Stimulated activated CD8-positive, alpha-beta memory T cell treated with anti-CD3 and anti-CD28 coated beads, Interleukin-12 subunit alpha, Interleukin-12 subunit beta, amount 100 ng/mL, for 24 hours (primary cell): ENCODE measurements around the gene SLC16A3.
A peak's percentile ranks its signal among the peaks of the same experiment; 100 is the strongest.
"Not testable (repeated sequence)": the region's sequence is repeated elsewhere in the genome, so short reads cannot be mapped to it uniquely, and the experiment has no call there.

Experiments
- DNase-seq: peaks from one replicate; pipeline ENCODE4 v3.0.0-alpha.2; 2020; ENCODE audit errors: extremely low read depth

Gene SLC16A3

DNA sequence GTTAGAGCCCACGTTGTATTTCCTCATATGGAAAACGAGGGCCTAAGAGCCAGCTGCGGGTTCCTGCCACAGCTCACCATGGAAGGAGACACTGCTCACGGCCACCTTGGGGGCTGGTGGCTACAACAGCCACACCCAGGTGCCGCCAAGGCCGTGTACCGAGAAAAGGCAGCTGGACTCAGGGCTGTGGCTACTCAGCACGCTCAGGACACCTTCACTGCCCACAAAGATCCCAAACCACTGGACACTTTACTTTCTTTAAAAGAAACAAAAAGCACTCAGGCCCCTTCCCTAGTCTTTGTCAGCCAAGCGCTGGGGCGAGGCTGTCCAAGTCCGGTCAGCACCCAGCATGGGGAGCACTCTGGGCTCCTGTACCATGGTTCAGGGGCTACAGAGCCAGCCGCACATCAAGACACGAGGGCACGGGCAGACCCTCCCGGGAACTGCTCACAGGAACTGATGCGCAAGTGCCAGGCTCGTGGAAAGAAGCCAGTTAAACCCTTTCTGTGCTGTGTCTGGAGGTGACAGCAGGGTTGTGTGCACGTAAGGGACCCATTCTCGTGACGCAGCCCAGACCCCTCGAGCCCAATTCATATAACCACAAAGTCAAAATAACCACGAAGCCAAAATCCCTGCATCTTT lies 18.5 kb downstream of the SLC16A3 start:
- no peak for DNase-seq

GRCh38 chr17:82247856-82248671 lies 19.2 kb downstream of the SLC16A3 start:
- no peak for DNase-seq

DNA sequence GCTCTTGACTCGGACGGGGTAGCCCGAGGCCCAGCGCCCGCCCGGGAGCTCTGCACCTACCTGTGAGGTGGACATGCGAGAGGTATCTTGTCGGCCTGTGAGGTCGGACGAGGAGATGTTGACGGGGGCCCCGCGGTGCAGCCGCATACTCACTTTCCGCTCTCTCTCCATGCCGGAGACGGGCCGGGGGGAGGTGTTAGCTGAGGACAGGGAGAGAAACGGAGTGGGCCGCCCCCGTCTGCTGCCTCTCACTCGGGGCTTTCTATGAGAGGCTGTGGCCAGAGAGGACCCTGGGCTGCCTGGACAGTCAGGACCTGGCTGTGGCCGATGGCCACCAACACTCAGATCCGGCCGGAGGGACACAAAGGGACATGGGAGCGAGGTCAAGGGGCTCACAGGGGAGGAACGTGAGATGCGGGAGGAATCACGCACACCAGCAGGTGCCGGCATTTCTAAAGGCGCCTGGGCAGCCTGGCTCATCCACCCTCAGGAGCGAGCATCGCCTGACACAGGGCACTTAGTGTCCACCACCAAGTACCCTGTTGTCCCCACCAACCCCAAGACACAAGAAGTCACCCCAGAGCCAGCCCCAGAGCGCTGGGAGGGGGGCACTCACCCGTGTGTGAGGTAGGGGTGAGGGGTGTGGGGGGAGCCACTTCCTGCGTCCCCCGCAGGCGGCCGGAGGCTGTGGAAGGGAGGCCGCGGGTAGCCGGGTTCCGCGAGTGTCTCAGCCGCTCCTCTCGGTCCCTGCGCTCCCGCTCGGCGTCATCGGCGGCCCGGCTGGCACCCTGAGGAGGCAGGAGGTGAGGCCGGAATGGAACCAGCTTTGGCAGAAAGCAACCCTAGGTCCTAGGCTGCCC lies 20.2 kb downstream of the SLC16A3 start:
- no peak for DNase-seq

DNA sequence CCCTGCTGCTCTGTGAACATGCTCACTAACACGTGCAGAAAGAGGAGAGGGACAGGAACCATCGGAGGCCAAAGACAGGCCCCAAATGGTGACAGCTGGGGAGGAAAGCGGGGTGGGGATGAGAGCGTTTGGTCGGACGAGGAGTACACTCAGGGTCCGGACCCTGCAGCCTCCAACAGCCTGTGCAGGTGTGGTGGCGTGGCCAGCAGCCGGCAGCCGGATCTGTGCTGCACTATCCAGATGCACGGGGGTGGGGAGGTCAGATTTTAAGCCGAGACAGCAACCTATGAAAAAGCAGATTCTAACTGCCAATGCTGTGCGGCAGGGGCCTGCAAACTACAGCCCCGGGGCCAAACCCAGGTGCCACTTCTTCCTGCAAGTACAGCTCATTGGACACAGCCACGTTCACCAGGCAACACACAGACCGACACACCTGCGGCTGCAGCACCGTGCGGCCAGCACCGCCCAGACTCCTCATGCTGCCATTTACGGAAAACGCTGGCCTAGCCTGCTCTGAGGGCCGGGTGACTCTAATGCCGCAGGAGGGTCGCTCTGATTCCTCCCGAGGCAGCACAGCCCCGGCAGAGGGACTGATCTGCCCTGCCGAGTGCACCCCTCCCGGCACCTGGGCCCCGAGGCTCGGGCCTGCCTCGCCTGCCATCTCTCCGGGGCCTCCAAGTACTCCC lies 21.2 kb downstream of the SLC16A3 start:
- DNase-seq = no peak

DNA sequence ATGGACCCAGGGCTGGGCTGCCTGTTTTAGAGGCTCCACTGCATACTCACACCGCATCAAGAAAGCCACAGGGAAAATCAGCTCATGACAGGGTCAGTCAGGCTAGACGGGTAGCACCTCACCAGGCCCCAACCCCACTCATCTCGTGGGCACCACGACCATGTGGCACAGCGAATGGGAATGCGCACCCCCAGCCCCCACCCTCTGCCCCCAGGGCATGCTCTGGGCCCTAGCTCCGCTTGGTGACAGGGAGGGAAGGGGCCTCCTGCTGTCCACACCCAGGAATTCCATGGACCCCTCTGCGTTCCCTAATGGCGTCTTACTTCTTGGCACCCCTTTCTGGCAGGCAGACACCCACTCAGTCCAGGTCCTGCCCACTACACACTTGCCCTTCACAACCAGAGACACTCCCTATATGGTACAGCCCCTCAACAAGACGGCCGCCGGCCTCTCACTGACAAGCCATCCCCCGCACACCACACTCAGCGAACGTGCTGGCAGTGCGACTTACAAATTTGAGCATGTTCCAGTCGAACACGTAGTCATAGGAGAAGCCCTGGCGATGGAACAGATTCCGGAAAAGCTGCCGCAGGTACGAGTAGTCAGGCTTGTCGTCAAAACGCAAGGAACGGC lies 22.1 kb downstream of the SLC16A3 start:
- DNase-seq = no peak

DNA sequence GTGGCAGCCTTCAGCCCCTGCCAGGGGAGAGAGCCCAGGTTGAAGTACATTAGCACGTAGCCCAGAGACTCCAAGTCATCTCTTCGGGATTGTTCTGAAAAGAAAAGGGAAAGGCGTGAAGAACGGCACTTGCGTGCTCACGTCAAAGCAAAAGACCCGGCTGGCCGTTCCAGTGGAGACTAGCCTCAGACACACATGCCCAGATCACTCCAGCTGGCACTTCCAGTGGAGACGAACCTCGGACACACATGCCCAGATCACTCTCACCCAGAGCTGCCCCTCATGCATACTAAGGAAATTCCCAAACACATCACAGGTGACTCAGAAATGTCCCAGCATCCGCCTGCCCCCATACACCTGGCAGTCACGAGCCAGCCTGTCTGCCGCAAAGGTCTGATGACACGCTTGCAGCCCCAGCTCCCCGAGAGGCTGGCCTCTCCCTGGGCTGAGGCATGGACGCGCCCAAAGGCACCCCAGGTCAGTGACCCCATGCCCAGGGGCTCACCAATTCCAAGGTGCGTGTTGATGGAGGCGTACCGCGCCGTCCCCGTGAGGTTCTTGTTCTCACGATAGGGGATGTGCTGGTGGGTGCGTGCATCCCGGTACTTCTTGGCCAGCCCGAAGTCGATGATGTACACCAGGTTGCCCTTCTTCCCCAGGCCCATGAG lies 23.8 kb downstream of the SLC16A3 start:
- DNase-seq = no peak

- no peak for DNase-seq
These were observed 24.3 kb downstream of the SLC16A3 start for GRCh38 chr17:82253179-82253544.

DNA sequence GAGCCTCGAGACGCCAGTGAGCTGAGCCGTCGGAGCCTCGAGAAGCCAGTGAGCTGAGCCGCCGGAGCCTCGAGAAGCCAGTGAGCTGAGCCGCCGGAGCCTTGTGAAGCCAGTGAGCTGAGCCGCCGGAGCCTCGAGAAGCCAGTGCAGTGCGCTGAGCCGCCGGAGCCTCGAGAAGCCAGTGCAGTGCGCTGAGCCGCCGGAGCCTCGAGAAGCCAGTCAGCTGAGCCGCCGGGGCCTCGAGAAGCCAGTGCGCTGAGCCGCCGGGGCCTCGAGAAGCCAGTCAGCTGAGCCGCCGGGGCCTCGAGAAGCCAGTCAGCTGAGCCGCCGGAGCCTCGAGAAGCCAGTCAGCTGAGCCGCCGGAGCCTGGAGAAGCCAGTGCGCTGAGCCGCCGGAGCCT lies 25.3 kb downstream of the SLC16A3 start:
- not testable (repeated sequence) for DNase-seq

- not testable (repeated sequence) for DNase-seq
These were observed 25.9 kb downstream of the SLC16A3 start for GRCh38 chr17:82254746-82255145.

- no peak for DNase-seq
These were observed 26.6 kb downstream of the SLC16A3 start for GRCh38 chr17:82255402-82255972.

DNA sequence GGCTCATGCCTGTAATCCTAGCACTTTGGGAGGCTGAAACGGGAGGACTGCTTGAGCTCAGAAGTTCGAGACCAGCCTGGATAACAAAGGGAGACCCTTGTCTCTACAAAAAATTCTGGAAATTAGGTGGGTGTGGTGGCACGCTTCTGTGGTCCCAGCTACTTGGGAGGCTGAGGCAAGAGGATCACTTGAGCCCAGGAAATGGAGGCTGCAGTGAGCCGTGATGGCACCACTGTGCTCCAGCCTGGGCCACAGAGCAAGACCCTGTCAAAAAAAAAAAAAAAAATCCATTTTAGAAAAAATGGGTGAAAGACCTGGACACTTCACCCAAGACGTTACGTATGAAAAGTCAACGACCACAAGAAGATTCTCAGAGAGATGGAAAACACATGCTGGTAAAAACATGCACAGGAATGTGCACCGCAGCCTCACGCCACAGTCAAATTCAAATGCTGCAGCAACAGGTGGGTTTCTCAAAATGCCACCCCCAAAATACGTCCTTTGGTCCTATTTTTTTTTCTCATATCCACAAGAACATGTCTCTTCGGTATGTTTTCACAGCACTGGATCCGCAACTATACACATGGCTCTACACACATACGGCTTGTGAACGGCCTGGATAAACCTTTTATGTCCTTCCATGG lies 27.5 kb downstream of the SLC16A3 start:
- DNase-seq = no peak

DNA sequence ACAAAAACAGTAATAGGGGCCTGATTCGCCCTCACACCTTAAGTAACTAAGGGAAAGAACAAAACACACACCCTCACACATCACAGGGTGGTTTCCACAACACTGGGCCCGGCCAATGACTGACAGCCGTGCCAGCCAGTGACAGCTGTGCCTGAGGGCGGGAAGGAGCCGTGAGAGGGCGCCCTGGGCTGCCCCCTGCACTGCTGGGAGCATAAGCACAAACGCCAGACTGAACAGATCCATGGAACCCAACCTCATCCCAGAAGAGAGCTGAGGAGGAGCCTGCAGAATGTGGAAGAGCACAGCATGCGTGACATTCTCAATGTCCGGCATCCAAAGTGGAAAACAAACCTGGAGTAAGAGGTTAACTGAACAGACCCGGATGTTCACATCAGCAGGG lies 28.6 kb downstream of the SLC16A3 start:
- peak; percentile 46 for DNase-seq

DNA sequence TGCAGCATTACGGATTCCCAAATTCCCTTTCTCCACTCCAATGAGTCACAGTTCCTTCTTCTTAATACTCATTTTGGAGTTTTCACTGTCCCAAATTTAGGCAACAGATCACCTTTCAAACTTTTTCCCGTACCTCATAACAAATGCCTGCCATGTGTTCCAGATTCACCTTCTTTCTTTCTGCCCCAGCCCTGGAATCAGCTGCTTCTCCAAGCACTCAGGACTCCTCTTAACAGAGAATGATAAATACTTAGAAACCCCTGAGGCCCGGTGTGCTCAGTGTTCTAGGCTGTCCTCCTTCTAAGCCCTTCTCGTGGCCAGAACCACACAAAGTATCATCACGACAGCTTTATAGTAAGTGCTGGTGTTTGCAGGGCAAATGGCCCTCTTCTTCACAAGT lies 29.7 kb downstream of the SLC16A3 start:
- DNase-seq = no peak

DNA sequence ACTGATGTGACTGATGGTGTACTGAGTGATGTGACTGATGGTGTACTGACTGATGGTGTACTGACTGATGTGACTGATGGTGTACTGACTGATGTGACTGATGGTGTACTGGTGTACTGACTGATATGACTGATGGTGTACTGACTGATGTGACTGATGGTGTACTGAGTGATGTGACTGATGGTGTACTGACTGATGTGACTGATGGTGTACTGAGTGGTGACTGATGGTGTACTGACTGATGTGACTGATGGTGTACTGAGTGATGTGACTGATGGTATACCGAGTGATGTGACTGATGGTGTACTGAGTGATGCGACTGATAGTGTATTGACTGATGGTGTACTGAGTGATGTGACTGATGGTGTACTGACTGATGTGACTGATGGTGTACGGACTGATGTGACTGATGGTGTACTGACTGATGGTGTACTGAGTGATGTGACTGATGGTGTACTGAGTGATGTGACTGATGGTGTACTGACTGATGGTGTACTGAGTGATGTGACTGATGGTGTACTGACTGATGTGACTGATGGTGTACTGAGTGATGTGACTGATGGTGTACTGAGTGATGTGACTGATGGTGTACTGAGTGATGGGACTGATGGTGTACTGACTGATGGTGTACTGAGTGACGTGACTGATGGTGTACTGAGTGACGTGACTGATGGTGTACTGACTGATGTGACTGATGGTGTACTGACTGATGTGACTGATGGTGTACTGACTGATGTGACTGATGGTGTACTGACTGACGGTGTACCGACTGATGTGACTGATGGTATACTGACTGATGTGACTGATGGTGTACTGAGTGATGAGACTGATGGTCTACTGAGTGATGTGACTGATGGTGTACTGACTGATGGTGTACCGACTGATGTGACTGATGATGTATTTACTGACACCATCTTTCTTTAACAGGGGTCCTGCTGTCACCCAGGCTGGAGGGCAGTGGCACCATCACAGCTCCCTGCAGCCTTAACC lies 31.4 kb downstream of the SLC16A3 start:
- DNase-seq = not testable (repeated sequence)

- no peak for DNase-seq
These were observed 33.5 kb downstream of the SLC16A3 start for GRCh38 chr17:82262344-82262743.

GRCh38 chr17:82263641-82264040 lies 34.8 kb downstream of the SLC16A3 start:
- DNase-seq = no peak

- no peak for DNase-seq
These were observed 37.3 kb downstream of the SLC16A3 start for GRCh38 chr17:82266142-82266541.

DNA sequence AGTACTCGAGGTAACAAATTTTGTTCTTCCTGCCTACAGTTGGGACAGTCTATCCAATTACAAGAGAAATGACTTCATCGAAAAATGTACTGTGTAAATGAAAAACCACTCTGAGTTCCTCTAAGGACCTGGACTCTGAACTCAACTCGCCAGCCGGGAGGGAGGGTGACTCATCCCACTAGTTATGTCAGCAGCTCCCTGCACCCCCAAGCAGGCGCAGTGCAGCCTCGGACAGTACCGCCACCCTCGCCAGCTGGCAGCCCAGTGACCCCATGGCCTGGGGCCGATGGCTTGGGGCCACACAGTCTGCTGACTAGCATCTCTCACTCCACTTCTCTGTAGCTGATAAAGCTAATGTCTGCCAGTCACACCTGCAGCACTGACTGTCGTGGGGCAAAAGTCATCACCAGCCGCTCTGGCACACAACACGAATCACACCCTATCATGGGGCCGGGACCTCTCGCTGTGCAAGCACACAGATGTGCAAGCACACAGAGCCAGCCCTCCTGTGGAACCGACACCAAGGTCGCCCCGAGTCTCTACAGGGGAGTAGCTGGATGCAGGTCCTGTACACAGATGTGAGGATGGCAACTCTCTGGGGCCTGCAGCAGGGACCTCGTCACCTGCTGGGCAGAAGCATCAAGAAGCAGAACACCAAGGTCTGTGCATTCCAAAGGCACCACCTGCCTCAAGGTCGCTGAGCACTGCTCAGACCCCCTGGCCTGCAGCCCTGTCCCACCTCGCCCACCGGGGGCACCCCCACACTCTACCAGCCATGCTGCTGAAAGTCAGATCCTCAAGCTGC lies 38.9 kb downstream of the SLC16A3 start:
- no peak for DNase-seq
